T-helper 9 cell (primary cell): ENCODE results near the gene VHLL.

Experiments
- DNase-seq: peaks from one replicate; pipeline ENCODE4 v3.0.0-alpha.2; 2020

Gene VHLL

DNA sequence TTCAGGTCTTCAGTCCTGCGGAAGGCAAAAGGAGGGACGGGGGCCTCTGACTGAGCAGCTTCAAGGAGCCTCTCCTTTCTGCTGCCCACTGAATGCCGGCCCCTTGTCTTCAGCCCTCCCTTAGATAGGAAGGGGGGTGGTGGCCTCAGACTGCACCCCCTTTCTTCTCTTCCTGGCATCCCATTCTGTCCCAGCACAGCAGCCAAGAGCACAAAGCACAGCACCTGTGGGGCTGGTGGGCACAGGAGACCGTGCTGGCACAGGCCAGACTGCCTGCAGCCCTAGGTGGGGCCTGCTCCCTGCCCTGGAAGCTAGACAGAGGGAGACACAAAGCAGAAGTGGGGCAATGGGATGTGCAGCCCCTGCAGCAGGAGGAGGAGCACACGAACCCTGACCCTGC lies 49.5 kb downstream of the VHLL start:
- no peak for DNase-seq
